GM21526 (cell line): ENCODE data around the gene TCF12.
A peak's percentile ranks its signal among the peaks of the same experiment; 100 is the strongest.

Experiments used
- ATAC-seq: cut with Tn5 transposase; IDR thresholded peaks from one replicate; pipeline ENCODE4 v1.9.1; 2021; ENCODE audit warnings: moderate library complexity; ENCODE audit not compliant: unreplicated experiment, low FRiP score

The TCF12 gene

GRCh38 chr15:57038496-57038895 lies 120.1 kb downstream of the TCF12 start:
- no peak for ATAC-seq

- no peak for ATAC-seq
Observed at GRCh38 chr15:57041416-57041815, 123.0 kb downstream of the TCF12 start.

- no peak for ATAC-seq
Observed at GRCh38 chr15:57044072-57044702, 125.7 kb downstream of the TCF12 start.

- no peak for ATAC-seq
Observed at GRCh38 chr15:57044970-57045369, 126.5 kb downstream of the TCF12 start.

GRCh38 chr15:57045741-57046382 lies 127.4 kb downstream of the TCF12 start:
- peak; percentile 71 for ATAC-seq

- ATAC-seq: no peak
Observed at GRCh38 chr15:57048930-57049549, 130.6 kb downstream of the TCF12 start.

- ATAC-seq: no peak
Observed at GRCh38 chr15:57053470-57053869, 135.0 kb downstream of the TCF12 start.

GRCh38 chr15:57054204-57054750 lies 135.8 kb downstream of the TCF12 start:
- no peak for ATAC-seq

- ATAC-seq: no peak
Observed at GRCh38 chr15:57056357-57056756, 137.9 kb downstream of the TCF12 start.

GRCh38 chr15:57057134-57057930 lies 138.9 kb downstream of the TCF12 start:
- no peak for ATAC-seq

- ATAC-seq: no peak
Observed at GRCh38 chr15:57059026-57059660, 140.7 kb downstream of the TCF12 start.

- ATAC-seq: no peak
Observed at GRCh38 chr15:57060799-57061198, 142.4 kb downstream of the TCF12 start.

- ATAC-seq: no peak
Observed at GRCh38 chr15:57061281-57061680, 142.8 kb downstream of the TCF12 start.

GRCh38 chr15:57061696-57062095 lies 143.3 kb downstream of the TCF12 start:
- no peak for ATAC-seq

GRCh38 chr15:57064033-57064432 lies 145.6 kb downstream of the TCF12 start:
- no peak for ATAC-seq

GRCh38 chr15:57069423-57069822 lies 151.0 kb downstream of the TCF12 start:
- no peak for ATAC-seq

GRCh38 chr15:57070674-57071073 lies 152.2 kb downstream of the TCF12 start:
- ATAC-seq: no peak

GRCh38 chr15:57079446-57079845 lies 161.0 kb downstream of the TCF12 start:
- no peak for ATAC-seq

GRCh38 chr15:57079931-57080620 lies 161.6 kb downstream of the TCF12 start:
- no peak for ATAC-seq
